ENCODE data around the gene RASL11A. TPM values are rescaled to one million over a fixed set of nuclear protein-coding genes. Genes with fewer than 3 reads are reported as not detected.

The RASL11A gene
- total RNA-seq, 4 donors from 2014 or later, result 18.7 to 37.7 (median 28.9) TPM

DNA sequence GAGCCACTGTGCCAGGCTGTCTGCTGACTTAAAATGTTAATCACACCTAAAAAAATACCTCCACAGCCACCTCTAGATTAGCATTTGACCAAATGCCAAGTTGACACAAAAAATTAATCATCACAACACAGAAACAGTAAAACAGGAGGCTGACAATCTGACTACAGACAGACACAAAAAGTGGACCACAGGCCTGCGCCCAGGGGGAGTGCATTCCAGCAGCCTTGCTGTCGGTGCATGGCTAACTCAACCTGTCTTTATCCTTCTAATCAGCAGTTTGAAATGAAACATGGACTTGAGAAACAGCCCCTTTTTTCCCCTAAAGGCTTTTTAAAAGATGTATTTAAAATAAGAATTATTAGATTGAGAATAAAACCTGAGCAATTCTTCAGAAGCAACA lies 34.0 kb downstream of the RASL11A start:
- in situ Hi-C loops (cut with MboI; ENCODE audit: low pct_ligation_motif_present in 1 of 4, low pct_unique_long_range_greater_than_20kb in 1 of 4, low sequenced_read_pairs in 3 of 4), result no loop called here

DNA sequence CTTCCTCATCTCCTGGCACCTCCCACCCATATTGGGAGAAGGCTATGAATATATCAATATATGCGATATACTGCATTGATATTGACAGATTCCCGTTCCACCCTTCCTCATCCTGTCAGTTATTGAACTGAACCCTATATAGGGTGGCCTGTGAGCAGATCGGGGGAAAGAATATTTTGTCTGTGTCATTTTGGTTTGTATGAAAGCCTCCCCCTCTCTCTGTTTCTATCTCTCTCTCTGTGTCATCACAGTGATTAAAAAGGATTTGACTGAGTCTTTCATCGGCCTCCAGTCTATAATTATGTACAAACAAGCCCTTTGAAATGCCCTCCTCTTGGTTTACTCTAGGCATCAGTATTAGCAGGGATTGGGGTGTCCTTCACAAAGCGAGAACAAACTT lies 35.7 kb downstream of the RASL11A start:
- 83 to 85% methylated on average over 5 of the region's 5 CpGs for WGBS, 2 donors (ENCODE audit: low coverage in 1 of 2)
- Histone ChIP-seq H3K4me1 (no peaks in the 10 kb centered on the region), H3K9me3 (no peaks in the 10 kb centered on the region), H3K36me3 (no peaks in the 10 kb centered on the region), H3K27ac (no peak overlapping the region), H3K4me3 (no peak overlapping the region), H3K27me3 (no peaks in the 10 kb centered on the region)
- no peak for DNase-seq
- in situ Hi-C loops (cut with MboI; ENCODE audit: low pct_ligation_motif_present in 1 of 4, low pct_unique_long_range_greater_than_20kb in 1 of 4, low sequenced_read_pairs in 3 of 4) (no loop called here), intact Hi-C loops (cut with DNase I; ENCODE audit: low total_unique reads) (no loop called here)
- TF ChIP-seq POLR2A (IDR thresholded peaks at IDR 0.05) (no peak), POLR2AphosphoS5 (IDR thresholded peaks at IDR 0.05) (no peak), EP300 (IDR thresholded peaks at IDR 0.05; ENCODE audit: low read depth) (no peak)
- TF ChIP-seq, protein P1, sequence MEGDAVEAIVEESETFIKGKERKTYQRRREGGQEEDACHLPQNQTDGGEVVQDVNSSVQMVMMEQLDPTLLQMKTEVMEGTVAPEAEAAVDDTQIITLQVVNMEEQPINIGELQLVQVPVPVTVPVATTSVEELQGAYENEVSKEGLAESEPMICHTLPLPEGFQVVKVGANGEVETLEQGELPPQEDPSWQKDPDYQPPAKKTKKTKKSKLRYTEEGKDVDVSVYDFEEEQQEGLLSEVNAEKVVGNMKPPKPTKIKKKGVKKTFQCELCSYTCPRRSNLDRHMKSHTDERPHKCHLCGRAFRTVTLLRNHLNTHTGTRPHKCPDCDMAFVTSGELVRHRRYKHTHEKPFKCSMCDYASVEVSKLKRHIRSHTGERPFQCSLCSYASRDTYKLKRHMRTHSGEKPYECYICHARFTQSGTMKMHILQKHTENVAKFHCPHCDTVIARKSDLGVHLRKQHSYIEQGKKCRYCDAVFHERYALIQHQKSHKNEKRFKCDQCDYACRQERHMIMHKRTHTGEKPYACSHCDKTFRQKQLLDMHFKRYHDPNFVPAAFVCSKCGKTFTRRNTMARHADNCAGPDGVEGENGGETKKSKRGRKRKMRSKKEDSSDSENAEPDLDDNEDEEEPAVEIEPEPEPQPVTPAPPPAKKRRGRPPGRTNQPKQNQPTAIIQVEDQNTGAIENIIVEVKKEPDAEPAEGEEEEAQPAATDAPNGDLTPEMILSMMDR (IDR thresholded peaks at IDR 0.05), result no peak

More for the DNA sequence above, 34.0 kb downstream of the RASL11A start:
- Histone ChIP-seq H3K36me3 (no peaks in the 10 kb centered on the region), H3K4me1 (no peaks in the 10 kb centered on the region), H3K27me3 (no peaks in the 10 kb centered on the region), H3K9me3 (no peaks in the 10 kb centered on the region), H3K27ac (no peak overlapping the region), H3K4me3 (no peak overlapping the region)
- DNase-seq, result no peak
- 79% methylated on average over 2 of the region's 2 CpGs; no CpG with 5 or more reads in 1 of the 2 donors for WGBS, 2 donors (ENCODE audit: low coverage in 1 of 2)
- intact Hi-C loops (cut with DNase I; ENCODE audit: low total_unique reads), result no loop called here
- TF ChIP-seq POLR2A (IDR thresholded peaks at IDR 0.05), result no peak
- no peak for TF ChIP-seq EP300 (IDR thresholded peaks at IDR 0.05; ENCODE audit: low read depth)
- TF ChIP-seq POLR2AphosphoS5 (IDR thresholded peaks at IDR 0.05), result no peak
- TF ChIP-seq, protein P1 (IDR thresholded peaks at IDR 0.05), result no peak

DNA sequence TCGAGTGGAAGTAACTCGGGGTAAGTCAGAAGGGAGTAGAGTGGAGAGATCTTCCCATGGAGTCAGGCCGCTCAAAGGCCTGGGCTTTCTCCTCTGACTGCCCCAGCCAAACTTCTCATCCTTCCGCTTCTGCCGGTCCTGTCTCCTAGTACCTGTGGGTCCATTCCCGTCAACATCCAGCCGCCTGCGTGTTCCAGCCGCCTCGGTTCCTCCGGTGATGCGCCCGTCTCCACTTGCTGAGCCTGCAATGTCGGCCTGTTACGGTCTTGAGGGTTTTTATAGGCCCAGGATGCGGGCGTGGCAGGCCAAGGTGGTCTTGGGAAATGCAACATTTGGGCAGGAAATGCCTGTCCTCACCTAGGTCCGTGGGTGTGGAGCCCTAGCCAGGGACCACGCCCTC lies 38.3 kb downstream of the RASL11A start:
- no peak for TF ChIP-seq POLR2A (IDR thresholded peaks at IDR 0.05)
- TF ChIP-seq POLR2AphosphoS5 (IDR thresholded peaks at IDR 0.05), result no peak
- TF ChIP-seq, protein P1 (IDR thresholded peaks at IDR 0.05), result no peak
- no peak for TF ChIP-seq EP300 (IDR thresholded peaks at IDR 0.05; ENCODE audit: low read depth)
- no peak for DNase-seq
- H3K27ac ChIP-seq, result no peak overlapping the region
- H3K4me1 ChIP-seq, result no peaks in the 10 kb centered on the region
- in situ Hi-C loops (cut with MboI; ENCODE audit: low pct_ligation_motif_present in 1 of 4, low pct_unique_long_range_greater_than_20kb in 1 of 4, low sequenced_read_pairs in 3 of 4) (no loop called here), intact Hi-C loops (cut with DNase I; ENCODE audit: low total_unique reads) (no loop called here)
- H3K4me3 ChIP-seq, result no peak overlapping the region
- no peaks in the 10 kb centered on the region for H3K36me3 ChIP-seq
- no peaks in the 10 kb centered on the region for H3K27me3 ChIP-seq
- no peaks in the 10 kb centered on the region for H3K9me3 ChIP-seq
- WGBS, 2 donors (ENCODE audit: low coverage in 1 of 2), result 86% methylated on average over 19 of the region's 19 CpGs; no CpG with 5 or more reads in 1 of the 2 donors

DNA sequence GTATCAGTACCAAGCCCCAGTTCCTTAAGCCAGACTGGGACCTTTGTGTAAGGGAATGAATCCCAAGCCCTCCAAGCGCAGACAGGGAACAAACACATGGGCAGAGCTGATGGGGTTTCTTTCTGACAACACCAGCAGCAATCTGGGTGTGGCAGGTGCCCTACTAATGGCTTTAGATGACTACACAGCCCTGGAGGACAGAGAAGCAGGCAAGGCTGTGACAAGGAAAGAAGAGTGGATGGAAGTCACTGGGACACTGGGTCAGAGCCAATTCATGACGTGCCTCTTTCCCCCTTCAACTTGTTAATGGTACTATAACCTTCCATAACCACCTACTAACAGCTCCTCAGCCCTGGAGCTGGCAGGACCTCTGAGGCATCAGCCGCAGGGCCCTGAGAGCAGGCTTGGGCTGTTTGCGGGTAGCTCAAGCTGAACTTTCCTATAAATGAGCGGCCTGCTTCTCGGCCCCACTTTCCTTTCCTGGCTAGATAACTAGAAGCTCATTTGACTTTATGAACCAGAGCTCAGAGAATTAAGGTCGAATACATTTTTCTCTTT lies 38.9 kb downstream of the RASL11A start:
- WGBS, 2 donors (ENCODE audit: low coverage in 1 of 2), result 66 to 81% methylated on average over 6 to 7 of the region's 7 CpGs
- no peaks in the 10 kb centered on the region for H3K27me3 ChIP-seq
- no peaks in the 10 kb centered on the region for H3K4me1 ChIP-seq
- H3K27ac ChIP-seq, result no peak overlapping the region
- no peaks in the 10 kb centered on the region for H3K9me3 ChIP-seq
- H3K4me3 ChIP-seq, result no peak overlapping the region
- TF ChIP-seq POLR2A (IDR thresholded peaks at IDR 0.05), result no peak
- TF ChIP-seq, protein P1 (IDR thresholded peaks at IDR 0.05), result no peak
- no peak for TF ChIP-seq EP300 (IDR thresholded peaks at IDR 0.05; ENCODE audit: low read depth)
- no peak for TF ChIP-seq POLR2AphosphoS5 (IDR thresholded peaks at IDR 0.05)
- no peaks in the 10 kb centered on the region for H3K36me3 ChIP-seq
- intact Hi-C loops (cut with DNase I; ENCODE audit: low total_unique reads) (no loop called here), in situ Hi-C loops (cut with MboI; ENCODE audit: low pct_ligation_motif_present in 1 of 4, low pct_unique_long_range_greater_than_20kb in 1 of 4, low sequenced_read_pairs in 3 of 4) (no loop called here)
- no peak for DNase-seq
